MCF 10A (cell line): ENCODE data around the gene BCL11A. TPM values are rescaled to one million over a fixed set of nuclear protein-coding genes. Genes with fewer than 3 reads are reported as not detected.

ENCODE experiments used
- BruUV-seq: library from RNA; stranded (reverse); fragments of 400-500 nt; replicated peaks from 2 replicates; lab custom pipeline; 2021; lab: Mats Ljungman, UMichigan
- CTCF ChIA-PET: fragments of 300-600 bp; sonication (Branson Sonifier 250); formaldehyde crosslinking; extraction: SDS; loops from one replicate; lab custom pipeline; 2021; ENCODE audit warnings: antibody characterized with exemption, inconsistent platforms; lab: Yijun Ruan, JAX
- POLR2A ChIA-PET: fragments of 300-600, 350-650 bp; sonication (Branson Sonifier 250); formaldehyde crosslinking; extraction: SDS; loops from one replicate; lab custom pipeline; 2020; ENCODE audit warnings: antibody characterized with exemption, inconsistent platforms; lab: Yijun Ruan, JAX
- DNase-seq: peaks from one replicate; pipeline ENCODE4 v3.0.0-alpha.2; 2018; ENCODE audit not compliant: unreplicated experiment
- H3K27ac Mint-ChIP-seq: one replicate; pipeline ENCODE4 v1.8.0; 2022; ENCODE audit warnings: mild to moderate bottlenecking, low read depth, mixed read lengths; ENCODE audit not compliant: unreplicated experiment
- H3K27me3 Mint-ChIP-seq: one replicate; pipeline ENCODE4 v1.8.0; 2022; ENCODE audit warnings: mixed read lengths; ENCODE audit not compliant: insufficient read depth, unreplicated experiment
- H3K36me3 Mint-ChIP-seq: one replicate; pipeline ENCODE4 v1.8.0; 2022; ENCODE audit warnings: mild to moderate bottlenecking, moderate library complexity, mixed read lengths; ENCODE audit not compliant: insufficient read depth, unreplicated experiment
- H3K4me1 Mint-ChIP-seq: one replicate; pipeline ENCODE4 v1.8.0; 2022; ENCODE audit warnings: mixed read lengths; ENCODE audit not compliant: insufficient read depth, unreplicated experiment
- H3K4me3 Mint-ChIP-seq: one replicate; pipeline ENCODE4 v1.8.0; 2022; ENCODE audit warnings: mild to moderate bottlenecking, moderate library complexity, mixed read lengths; ENCODE audit not compliant: unreplicated experiment
- H3K9me3 Mint-ChIP-seq: one replicate; pipeline ENCODE4 v1.8.0; 2022; ENCODE audit warnings: mixed read lengths; ENCODE audit not compliant: unreplicated experiment
- intact Hi-C: fragments of 100-400 bp; cut with micrococcal nuclease; formaldehyde crosslinking; loops from 2 replicates; pipeline ENCODE4 v1.14.1; 2022
- total RNA-seq: library from RNA; stranded (reverse); gene quantifications from 2 replicates; pipeline ENCODE4 v1.2.3, GENCODE V29; 2022
- TF ChIP-seq, protein P1 (sequence below): fragments of 200-600 bp; IDR thresholded peaks from one replicate; pipeline ENCODE4 v1.8.0; 2022; ENCODE audit warnings: antibody characterized with exemption, mild to moderate bottlenecking; ENCODE audit not compliant: unreplicated experiment

Gene BCL11A
- total RNA-seq, 1 experiment from 2014 or later, result 5.3 TPM

DNA sequence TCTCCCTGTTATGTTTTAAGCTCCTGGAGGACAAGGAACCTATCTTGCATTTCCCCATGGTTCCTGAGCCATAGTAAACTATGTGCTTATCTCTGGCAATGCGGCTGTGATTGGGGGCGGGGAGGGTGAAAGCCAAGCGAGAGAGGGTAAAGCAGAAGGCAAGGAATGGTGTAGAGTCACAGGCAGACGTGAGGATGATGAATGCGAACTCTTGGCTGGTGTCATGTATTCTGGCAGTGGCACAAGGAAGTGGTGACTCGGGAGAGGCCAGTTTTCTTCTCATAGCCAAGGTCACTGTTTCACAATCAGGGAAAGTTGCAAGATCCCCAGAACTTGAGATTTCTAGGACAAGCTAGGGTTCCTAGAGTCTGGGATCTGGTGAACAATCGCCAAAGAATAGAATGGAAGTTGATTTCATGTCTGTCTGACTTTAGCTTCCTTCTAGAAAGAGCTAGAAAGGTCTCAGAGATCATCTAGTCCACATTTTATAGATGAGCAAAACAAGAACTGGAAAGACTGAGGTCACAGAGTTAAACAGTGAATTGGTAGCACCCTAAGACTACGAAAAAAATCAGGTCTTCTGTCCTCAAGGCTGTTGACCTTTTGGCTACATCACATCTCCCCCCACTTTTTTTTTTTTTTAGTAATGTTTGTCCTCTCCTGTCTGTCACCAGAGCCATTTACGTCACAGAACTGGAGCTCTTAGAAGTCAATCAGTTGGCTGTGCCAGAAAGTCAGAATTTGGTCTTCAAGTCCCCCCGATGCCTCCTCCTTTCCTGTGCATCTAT lies 137.0 kb downstream of the BCL11A start:
- Mint-ChIP-seq H3K4me1 (peaks cover 6% of the 10 kb centered on the region), H3K27me3 (peaks cover 16% of the 10 kb centered on the region), H3K36me3 (no peaks in the 10 kb centered on the region), H3K9me3 (no peaks in the 10 kb centered on the region), H3K4me3 (no peak overlapping the region), H3K27ac (no peak overlapping the region)
- intact Hi-C loops, result no loop called here
- POLR2A ChIA-PET, result interaction anchor here (0.6 to 0.9 kb wide), 2 partner anchors 8 to 1388 kb away, joined by 3 to 6 read pairs; no protein-coding TSS in a partner anchor
- peak; percentile 67 for DNase-seq
- CTCF ChIA-PET, result no interaction called here
- BruUV-seq, result no TSS peak
- TF ChIP-seq, protein P1, sequence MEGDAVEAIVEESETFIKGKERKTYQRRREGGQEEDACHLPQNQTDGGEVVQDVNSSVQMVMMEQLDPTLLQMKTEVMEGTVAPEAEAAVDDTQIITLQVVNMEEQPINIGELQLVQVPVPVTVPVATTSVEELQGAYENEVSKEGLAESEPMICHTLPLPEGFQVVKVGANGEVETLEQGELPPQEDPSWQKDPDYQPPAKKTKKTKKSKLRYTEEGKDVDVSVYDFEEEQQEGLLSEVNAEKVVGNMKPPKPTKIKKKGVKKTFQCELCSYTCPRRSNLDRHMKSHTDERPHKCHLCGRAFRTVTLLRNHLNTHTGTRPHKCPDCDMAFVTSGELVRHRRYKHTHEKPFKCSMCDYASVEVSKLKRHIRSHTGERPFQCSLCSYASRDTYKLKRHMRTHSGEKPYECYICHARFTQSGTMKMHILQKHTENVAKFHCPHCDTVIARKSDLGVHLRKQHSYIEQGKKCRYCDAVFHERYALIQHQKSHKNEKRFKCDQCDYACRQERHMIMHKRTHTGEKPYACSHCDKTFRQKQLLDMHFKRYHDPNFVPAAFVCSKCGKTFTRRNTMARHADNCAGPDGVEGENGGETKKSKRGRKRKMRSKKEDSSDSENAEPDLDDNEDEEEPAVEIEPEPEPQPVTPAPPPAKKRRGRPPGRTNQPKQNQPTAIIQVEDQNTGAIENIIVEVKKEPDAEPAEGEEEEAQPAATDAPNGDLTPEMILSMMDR, result no peak

DNA sequence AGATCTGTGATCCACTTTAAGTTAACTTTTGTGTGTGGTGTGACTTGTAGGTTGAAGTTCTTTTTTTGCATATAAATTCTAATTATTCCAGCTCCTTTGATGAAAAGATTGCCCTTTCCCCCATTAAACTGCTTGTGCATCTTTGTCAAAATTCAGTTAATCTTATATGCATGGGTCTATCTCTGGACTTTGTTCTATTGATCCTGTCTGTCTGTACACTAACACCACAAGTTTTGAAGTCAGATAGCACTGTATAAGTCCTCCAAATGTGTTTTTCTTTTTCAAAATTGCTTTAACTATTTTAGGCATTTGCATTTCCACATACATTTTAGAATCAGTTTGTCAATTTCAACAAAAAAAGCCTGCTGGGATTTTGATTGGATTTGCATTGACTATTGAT lies 137.6 kb downstream of the BCL11A start:
- Mint-ChIP-seq H3K4me1 (peaks cover 6% of the 10 kb centered on the region), H3K27ac (no peak overlapping the region), H3K9me3 (no peaks in the 10 kb centered on the region), H3K36me3 (no peaks in the 10 kb centered on the region), H3K27me3 (peaks cover 16% of the 10 kb centered on the region), H3K4me3 (no peak overlapping the region)
- TF ChIP-seq, protein P1, result no peak
- intact Hi-C loops, result no loop called here
- no TSS peak for BruUV-seq
- no peak for DNase-seq
- POLR2A ChIA-PET, result interaction anchor here (0.6 to 0.9 kb wide), 2 partner anchors 9 to 1387 kb away, joined by 3 to 6 read pairs; no protein-coding TSS in a partner anchor
- CTCF ChIA-PET, result no interaction called here

DNA sequence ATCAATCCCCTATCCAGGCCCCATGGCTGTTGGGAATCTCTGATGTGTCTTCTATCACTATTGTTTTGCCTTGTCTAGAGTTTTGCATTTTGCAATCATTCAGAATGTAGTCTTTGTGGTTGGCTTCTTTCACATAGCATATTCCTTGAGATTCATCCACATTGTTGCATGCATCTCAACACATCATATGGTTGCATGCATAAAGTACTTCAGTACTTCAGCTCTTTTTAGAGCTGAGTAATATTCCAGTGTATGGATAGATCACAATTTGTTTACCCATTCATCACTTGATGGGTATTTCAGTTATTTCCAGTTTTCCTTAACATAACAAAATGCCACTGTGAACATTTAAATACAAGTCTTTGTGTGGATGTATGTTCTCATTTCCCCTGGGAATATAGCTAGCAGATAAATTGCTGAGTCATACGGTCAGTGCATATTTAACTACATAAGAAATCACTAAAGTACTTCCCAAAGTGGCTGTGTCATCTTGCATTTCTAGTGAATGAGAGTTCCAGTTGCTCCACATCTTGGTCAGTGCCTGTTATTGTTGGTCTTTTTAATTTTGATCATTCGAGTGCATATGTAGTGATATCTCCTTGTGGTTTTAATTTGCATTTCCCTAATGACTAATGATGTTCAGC lies 138.8 kb downstream of the BCL11A start:
- H3K4me1 Mint-ChIP-seq, result peaks cover 6% of the 10 kb centered on the region
- no peaks in the 10 kb centered on the region for H3K36me3 Mint-ChIP-seq
- no peak overlapping the region for H3K4me3 Mint-ChIP-seq
- H3K27ac Mint-ChIP-seq, result no peak overlapping the region
- H3K9me3 Mint-ChIP-seq, result no peaks in the 10 kb centered on the region
- TF ChIP-seq, protein P1, result no peak
- CTCF ChIA-PET, result no interaction called here
- POLR2A ChIA-PET, result no interaction called here
- DNase-seq, result peak; percentile 50
- intact Hi-C loops, result no loop called here
- peaks cover 16% of the 10 kb centered on the region for H3K27me3 Mint-ChIP-seq
- no TSS peak for BruUV-seq

DNA sequence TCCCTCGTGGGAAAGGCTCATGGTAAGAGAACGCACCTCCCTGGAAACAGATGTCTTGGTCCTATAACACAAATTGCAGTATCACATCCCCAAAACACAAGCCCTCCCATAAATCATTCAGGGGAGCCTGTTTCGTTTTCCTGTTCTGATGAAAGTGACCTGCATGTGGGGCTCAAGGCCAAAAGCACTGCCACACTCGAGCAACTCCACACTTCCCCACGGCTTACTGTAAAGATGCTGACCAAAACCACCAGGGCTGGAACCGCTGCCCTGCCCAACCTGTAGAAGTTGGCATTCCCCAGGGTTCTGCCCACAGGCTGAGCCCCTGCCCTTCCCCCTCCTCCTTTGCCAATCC lies 139.7 kb downstream of the BCL11A start:
- intact Hi-C loops, result no loop called here
- H3K4me3 Mint-ChIP-seq, result no peak overlapping the region
- no peaks in the 10 kb centered on the region for H3K36me3 Mint-ChIP-seq
- DNase-seq, result no peak
- no peak overlapping the region for H3K27ac Mint-ChIP-seq
- H3K27me3 Mint-ChIP-seq, result peaks cover 8% of the 10 kb centered on the region
- peaks cover 13% of the 10 kb centered on the region for H3K4me1 Mint-ChIP-seq
- ChIA-PET CTCF (interaction anchor here (0.6 kb wide), 1 partner anchor 1121 kb away, joined by 3 read pairs; no protein-coding TSS in a partner anchor), POLR2A (no interaction called here)
- TF ChIP-seq, protein P1, result no peak
- BruUV-seq, result no TSS peak
- H3K9me3 Mint-ChIP-seq, result no peaks in the 10 kb centered on the region
